ENCODE measurements around the gene TMC5. TPM values are rescaled to one million over a fixed set of nuclear protein-coding genes. Genes with fewer than 3 reads are reported as not detected.
A peak's percentile ranks its signal among the peaks of the same experiment; 100 is the strongest.
"Not testable (repeated sequence)": the region's sequence is repeated elsewhere in the genome, so short reads cannot be mapped to it uniquely, and the experiment has no call there.

The TMC5 gene, protein sequence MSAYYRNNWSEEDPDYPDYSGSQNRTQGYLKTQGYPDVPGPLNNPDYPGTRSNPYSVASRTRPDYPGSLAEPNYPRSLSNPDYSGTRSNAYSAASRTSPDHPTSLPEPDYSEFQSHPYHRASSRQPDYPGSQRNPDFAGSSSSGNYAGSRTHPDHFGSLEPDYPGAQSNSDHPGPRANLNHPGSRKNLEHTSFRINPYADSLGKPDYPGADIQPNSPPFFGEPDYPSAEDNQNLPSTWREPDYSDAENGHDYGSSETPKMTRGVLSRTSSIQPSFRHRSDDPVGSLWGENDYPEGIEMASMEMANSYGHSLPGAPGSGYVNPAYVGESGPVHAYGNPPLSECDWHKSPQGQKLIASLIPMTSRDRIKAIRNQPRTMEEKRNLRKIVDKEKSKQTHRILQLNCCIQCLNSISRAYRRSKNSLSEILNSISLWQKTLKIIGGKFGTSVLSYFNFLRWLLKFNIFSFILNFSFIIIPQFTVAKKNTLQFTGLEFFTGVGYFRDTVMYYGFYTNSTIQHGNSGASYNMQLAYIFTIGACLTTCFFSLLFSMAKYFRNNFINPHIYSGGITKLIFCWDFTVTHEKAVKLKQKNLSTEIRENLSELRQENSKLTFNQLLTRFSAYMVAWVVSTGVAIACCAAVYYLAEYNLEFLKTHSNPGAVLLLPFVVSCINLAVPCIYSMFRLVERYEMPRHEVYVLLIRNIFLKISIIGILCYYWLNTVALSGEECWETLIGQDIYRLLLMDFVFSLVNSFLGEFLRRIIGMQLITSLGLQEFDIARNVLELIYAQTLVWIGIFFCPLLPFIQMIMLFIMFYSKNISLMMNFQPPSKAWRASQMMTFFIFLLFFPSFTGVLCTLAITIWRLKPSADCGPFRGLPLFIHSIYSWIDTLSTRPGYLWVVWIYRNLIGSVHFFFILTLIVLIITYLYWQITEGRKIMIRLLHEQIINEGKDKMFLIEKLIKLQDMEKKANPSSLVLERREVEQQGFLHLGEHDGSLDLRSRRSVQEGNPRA
- not detected for total RNA-seq

DNA sequence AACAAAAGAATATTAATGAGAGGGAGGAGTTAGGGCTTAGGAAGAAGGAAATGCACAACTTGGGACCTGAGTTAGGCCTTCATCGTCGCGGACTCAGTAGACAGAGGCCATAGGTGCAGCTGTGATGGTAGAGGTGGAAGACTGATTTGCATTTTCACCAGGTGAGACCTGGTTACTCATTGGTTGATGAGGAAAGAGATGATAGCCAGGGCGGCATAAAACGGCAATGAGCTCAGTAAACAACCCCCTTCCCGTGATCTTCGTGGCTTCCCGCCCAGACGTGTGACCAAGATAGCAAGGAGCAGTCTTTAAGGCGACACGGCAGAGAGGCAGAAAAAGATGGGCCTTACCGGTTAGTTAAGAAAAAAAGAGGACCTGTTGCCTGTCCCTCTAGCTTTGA lies at the start of gene TMC5:
Gene TMC5, plus strand, starts transcription at position 244 of the 400 bp plus-strand sequence. CDS start 22,156 bp downstream, outside the sequence.
- no peak for DNase-seq

DNA sequence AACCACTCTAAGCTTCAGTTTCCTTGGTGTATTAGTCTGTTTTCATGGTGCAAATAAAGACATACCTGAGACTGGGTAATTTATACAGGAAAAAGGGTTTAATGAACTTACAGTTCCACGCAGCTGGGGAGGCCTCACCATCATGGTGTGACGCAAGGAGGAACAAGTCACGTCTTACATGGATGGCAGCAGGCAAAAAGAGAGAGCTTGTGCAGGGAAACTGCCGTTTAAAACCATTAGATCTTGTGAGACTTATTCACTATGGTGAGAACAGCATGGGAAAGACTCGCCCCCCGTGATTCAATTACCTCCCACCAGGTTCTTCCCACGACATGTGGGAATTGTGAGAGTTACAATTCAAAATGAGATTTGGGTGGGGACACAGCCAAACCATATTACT lies 45.1 kb upstream of the TMC5 start:
- DNase-seq, result not testable (repeated sequence)

DNA sequence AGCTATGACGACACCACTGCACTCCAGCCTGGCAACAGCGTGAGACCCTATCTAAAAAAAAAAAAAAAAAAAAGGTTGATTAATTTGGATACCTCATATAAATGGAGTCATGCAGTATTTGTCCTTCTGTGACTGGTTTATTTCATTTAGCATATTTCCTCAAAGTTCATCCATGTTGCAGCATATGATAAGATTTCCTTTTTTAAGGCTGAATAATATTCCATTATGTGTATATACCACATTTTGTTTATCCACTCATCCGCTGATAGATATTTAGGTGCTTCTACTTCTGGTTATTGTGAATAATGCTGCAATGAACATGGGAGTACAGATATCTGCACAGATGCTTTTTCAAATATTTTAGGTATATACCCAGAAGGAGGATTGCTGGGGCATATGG lies 43.3 kb upstream of the TMC5 start:
- DNase-seq, result no peak

DNA sequence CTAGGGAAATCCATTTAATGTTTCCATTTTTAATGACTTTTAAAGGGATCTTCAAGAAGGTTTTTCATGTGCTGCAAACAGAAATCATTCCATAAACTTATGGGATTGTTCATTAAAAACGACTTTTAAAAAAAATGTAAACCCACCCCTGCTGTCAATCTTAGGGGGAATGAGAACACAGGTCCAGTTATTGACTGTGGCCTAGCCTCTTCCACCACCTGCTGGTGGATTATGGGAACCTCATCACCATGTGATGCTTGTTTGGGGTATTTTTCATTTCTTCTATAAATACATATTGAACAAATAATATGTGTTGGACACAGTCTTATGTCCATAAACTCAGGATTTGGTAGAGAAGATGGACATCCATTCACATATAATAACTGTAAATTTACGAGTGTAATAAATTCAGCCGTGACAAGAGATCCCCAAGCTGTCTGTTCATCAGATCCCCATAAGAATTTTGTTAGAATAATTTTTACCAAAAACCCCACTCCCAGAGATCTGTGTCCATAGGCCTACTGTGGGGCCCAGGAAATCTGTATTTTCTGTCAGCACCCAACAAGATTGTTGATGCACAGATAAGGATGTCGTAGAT lies 42.0 kb upstream of the TMC5 start:
- DNase-seq, result no peak

DNA sequence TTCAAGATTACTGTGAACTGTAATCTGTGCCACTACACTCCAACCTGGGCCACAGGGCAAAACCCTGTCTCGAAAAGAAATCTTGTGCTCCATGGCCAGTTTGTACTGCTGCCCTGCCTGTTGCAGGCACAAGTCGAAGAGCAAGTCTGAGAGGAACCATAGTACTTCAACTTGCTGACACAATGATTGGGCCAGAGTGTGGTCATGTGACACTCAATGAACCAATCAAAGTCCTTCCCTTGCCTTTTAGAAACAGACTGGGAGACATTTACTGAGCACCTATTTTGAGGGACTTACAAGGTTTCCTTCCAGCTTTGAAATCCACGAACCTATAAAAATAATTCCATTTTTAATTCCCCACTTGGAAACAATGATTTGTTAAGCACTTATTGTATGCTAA lies 39.8 kb upstream of the TMC5 start:
- no peak for DNase-seq

GRCh38 chr16:19378511-19378910 lies 39.2 kb upstream of the TMC5 start:
- no peak for DNase-seq

- DNase-seq, result no peak
These were observed 37.8 kb upstream of the TMC5 start for GRCh38 chr16:19379838-19380237.

DNA sequence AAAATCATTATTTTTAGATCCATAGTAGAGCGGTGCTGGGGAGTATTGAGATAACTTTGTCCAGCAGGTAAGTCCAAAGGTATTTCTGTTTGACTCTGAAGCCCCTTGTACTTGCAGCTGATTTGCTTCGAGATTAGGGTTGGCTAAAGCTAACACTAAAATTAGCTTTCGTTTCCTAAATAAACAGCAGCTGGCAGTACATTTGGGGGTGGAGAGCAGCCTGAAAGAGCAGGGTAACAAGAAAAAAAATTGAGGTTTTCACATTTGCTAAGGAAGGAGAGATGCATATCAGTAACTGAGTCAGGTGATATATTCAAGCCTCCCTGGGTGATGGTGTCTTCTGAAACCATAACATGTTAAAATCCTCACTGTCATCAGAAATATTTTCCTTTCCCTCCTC lies 37.4 kb upstream of the TMC5 start:
- no peak for DNase-seq

- DNase-seq, result no peak
These were observed 35.4 kb upstream of the TMC5 start for GRCh38 chr16:19382084-19382801.

GRCh38 chr16:19382887-19383816 lies 34.5 kb upstream of the TMC5 start:
- no peak for DNase-seq

- DNase-seq, result no peak
These were observed 33.0 kb upstream of the TMC5 start for GRCh38 chr16:19384656-19385055.

- no peak for DNase-seq
These were observed 31.2 kb upstream of the TMC5 start for GRCh38 chr16:19386525-19386924.

GRCh38 chr16:19389246-19389645 lies 28.4 kb upstream of the TMC5 start:
- peak; percentile 7 for DNase-seq

- DNase-seq, result not testable (repeated sequence)
These were observed 26.4 kb upstream of the TMC5 start for GRCh38 chr16:19391185-19391776.

GRCh38 chr16:19392352-19392751 lies 25.3 kb upstream of the TMC5 start:
- DNase-seq, result no peak

DNA sequence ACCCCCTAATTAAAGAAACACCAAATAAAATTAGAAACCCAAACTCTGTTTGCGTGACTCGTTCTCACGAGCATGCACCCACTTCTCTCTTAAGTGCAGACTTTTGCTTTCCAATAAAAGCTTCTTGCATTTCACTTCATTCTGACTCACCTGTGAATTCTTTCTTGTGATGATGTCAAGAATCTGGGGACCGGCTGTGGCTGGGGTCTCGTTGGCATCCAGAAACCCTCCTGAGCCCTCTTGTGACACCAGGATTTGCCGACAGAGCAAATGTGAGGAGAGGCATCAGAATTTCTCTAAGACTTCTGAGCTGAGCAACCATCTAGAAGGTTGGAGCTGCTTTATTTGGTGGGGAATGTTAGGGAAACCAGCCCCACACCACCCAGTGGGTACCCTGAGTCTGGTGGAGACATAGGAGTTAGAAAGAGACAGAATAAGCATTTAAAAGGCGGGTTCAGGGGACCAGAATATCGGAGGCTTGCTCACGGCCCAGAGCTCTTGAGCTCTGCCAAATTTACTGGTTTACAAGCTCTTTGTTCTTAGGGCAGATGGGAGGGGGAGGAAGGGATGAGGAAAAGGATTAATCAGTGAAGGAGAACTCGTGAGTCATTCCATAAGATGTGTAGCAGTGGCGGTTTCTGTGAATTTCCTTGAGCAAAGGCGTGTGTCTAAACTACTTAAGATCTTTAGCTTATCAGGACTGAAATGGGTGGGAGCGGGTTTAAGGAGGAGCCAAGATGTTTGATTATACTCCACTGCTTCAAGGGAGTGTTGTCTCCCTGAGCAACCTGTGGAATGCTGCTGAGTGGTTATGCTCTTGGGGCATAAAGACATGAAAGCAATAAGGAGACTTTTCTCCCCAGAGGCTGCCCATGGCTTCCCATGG lies 24.2 kb upstream of the TMC5 start:
- no peak for DNase-seq

GRCh38 chr16:19395646-19396267 lies 21.9 kb upstream of the TMC5 start:
- not testable (repeated sequence) for DNase-seq

- DNase-seq, result no peak
These were observed 21.1 kb upstream of the TMC5 start for GRCh38 chr16:19396555-19397011.

- not testable (repeated sequence) for DNase-seq
These were observed 20.3 kb upstream of the TMC5 start for GRCh38 chr16:19397373-19397772.

All from effector CD4-positive, alpha-beta T cell (primary cell).